ENCODE data around the gene INTS4. TPM values are rescaled to one million over a fixed set of nuclear protein-coding genes. Genes with fewer than 3 reads are reported as not detected.

INTS4 gene
- total and polyA plus RNA-seq, 2 of the 4 experiments (the other 2 are of a cell fraction) = 24.0 to 52.5 TPM

DNA sequence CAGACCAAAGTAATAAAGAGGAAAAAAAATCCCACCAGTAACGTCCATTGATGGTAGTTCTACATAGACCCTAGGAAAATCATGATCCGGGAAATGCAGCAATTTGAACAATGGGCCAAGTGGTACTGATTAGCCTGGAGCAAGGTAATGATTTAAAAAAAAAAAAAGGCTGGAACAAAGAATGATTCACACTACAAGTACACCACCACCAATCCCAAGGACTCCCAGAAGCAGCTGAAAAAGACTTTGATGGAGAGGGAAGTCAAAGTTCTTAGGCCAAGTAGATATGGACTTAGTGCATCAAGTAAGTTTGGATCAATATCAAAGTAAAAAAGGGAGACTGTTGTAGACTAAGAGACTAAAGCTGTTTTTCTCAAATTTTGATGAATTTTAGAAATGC is 16.8 kb upstream of the INTS4 start:
- in situ Hi-C loops (cut with MboI; ENCODE audit: low sequenced_read_pairs) (no loop called here), dilution Hi-C loops (cut with HindIII; ENCODE audit: low sequenced_read_pairs, unreplicated experiment) (no loop called here), intact Hi-C loops (cut with micrococcal nuclease) (no loop called here)
- Histone ChIP-seq H3K36me3 (ENCODE audit: control insufficient read depth, insufficient read depth, low read length) (no peaks in the 10 kb centered on the region), H3K27ac (ENCODE audit: insufficient read depth, low read length) (no peak overlapping the region), H3K14ac (replicated peaks; ENCODE audit: low read depth, low read length) (no peak overlapping the region), H3K4me1 (ENCODE audit: control insufficient read depth, insufficient read depth, low read length) (no peaks in the 10 kb centered on the region), H2BK15ac (ENCODE audit: low read depth, low read length) (no peak overlapping the region), H3K4ac (ENCODE audit: low read depth, low read length) (no peak overlapping the region), H4K8ac (ENCODE audit: low read depth in 2 of 2, low read length in 2 of 2) (no peak overlapping the region), H4K5ac (ENCODE audit: low read depth, low read length) (no peak overlapping the region), H2AFZ (replicated peaks; ENCODE audit: low read length, poor library complexity) (no peak overlapping the region), H4K91ac (ENCODE audit: insufficient read depth, low read depth, low read length) (no peak overlapping the region), H3K79me1 (ENCODE audit: low read depth in 1 of 2, low read length in 2 of 2) (no peaks in the 10 kb centered on the region), H2BK5ac (ENCODE audit: low read depth, low read length, poor library complexity, severe bottlenecking) (no peak overlapping the region), H2BK120ac (ENCODE audit: low read depth, low read length) (no peak overlapping the region), H3K4me3 (ENCODE audit: insufficient read depth, low read depth, low read length) (no peak overlapping the region), H4K20me1 (ENCODE audit: insufficient read depth, low read length) (no peaks in the 10 kb centered on the region), H3K9ac (ENCODE audit: low read depth, low read length) (no peak overlapping the region), H3K4me2 (ENCODE audit: low read depth, low read length) (no peak overlapping the region), H3K56ac (ENCODE audit: extremely low read depth, insufficient read depth, low read length) (no peak overlapping the region), H2AK9ac (replicated peaks; ENCODE audit: low read depth, low read length, poor library complexity) (no peak overlapping the region), H2AK5ac (ENCODE audit: low read depth, low read length) (no peak overlapping the region), H2BK20ac (ENCODE audit: low read depth, low read length) (no peak overlapping the region), H3K27me3 (ENCODE audit: control insufficient read depth, insufficient read depth, low read length) (peaks cover 2% of the 10 kb centered on the region), H3K18ac (ENCODE audit: low read depth, low read length) (no peak overlapping the region), H3K23ac (ENCODE audit: low read depth, low read length) (no peak overlapping the region; the same call in 1 of the 2 replicates), H3K9me3 (ENCODE audit: control insufficient read depth, insufficient read depth, low read length) (no peaks in the 10 kb centered on the region), H3K9me1 (ENCODE audit: insufficient read depth, low read length) (no peaks in the 10 kb centered on the region)
- CTCF ChIA-PET = no interaction called here
- TF ChIP-seq MAFK (IDR thresholded peaks at IDR 0.05; ENCODE audit: low read depth, low read length) = no peak
- POLR2A ChIA-PET (ENCODE audit: unreplicated experiment) = no interaction called here
- no TSS peak for BruUV-seq (replicated peaks)
- DNase-seq (no peak), ATAC-seq (ENCODE audit: low read depth) (no peak)
- WGBS, 2 experiments (ENCODE audit: extremely low coverage in 2 of 2, insufficient read length in 1 of 2) = no CpG with 5 or more reads among the region's 2 CpGs

Data from IMR-90 (cell line).